Uterus (tissue), 2 donors: Measurements from ENCODE around the gene U2SURP.

Source experiments
- CTCF ChIP-seq, 4 experiments: fragments of 200-600 bp in 2 of 4; fragments of 450-650 bp in 2 of 4; sonication (generic) in 2 of 4; IDR thresholded peaks; one replicate each; pipeline ENCODE4 v1.5.1; 2016 to 2019; ENCODE audit warnings: antibody characterized with exemption in 4 of 4, mild to moderate bottlenecking in 2 of 4, moderate library complexity in 1 of 4
- POLR2A ChIP-seq, 2 donors: fragments of 450-650 bp; IDR thresholded peaks; one replicate each; pipeline ENCODE4 v1.6.1; 2016; ENCODE audit warnings: antibody characterized with exemption in 2 of 2, mild to moderate bottlenecking in 1 of 2, moderate library complexity in 1 of 2

DNA sequence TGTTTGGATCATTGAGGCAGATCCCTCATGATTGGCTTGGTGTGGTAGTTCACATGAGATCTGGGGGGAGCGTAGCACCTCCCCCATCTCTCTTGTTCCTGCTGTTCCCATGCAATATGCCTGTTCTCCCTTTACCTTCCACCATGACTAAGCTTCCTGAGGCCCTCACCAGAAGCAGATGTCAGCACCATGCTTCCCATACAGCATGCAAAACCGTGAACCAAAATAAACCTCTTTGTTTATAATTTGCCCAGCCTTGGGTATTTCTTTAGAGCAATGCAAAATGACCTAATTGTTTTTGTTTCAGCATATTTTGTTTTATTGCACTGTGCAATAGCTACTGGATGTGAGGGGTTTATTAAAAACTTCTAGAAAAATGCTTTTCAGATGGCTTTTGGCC is 61.6 kb downstream of the U2SURP start:
- TF ChIP-seq CTCF (IDR thresholded peaks at IDR 0.05) (no peak), POLR2A (IDR thresholded peaks at IDR 0.05) (no peak)
